GM12878 (cell line): Measurements from ENCODE around the gene PRCD. TPM values are rescaled to one million over a fixed set of nuclear protein-coding genes. Genes with fewer than 3 reads are reported as not detected.

Experiments
- ASH2L ChIP-seq: fragments of 300-600, 200-600 bp; sonication (generic); IDR thresholded peaks from 2 replicates; pipeline ENCODE4 v1.6.1; 2017; ENCODE audit warnings: low read depth, mild to moderate bottlenecking, borderline replicate concordance
- BACH1 ChIP-seq: fragments of 450-650 bp; IDR thresholded peaks from 2 replicates; pipeline ENCODE4 v1.6.1; 2017; ENCODE audit warnings: mild to moderate bottlenecking, borderline replicate concordance
- BRCA1 ChIP-seq: IDR thresholded peaks from 2 replicates; pipeline ENCODE4 v1.6.1; 2011; ENCODE audit warnings: low read depth, low read length, improper control_type of control experiment
- EZH2 ChIP-seq: IDR thresholded peaks from 2 replicates; pipeline ENCODE4 v1.6.1; 2012; ENCODE audit warnings: low read depth, mild to moderate bottlenecking, control low read depth, inconsistent platforms, low read length, borderline replicate concordance; ENCODE audit not compliant: control insufficient read depth
- GATAD2B ChIP-seq: fragments of 450-650 bp; conservative IDR thresholded peaks from 2 replicates; pipeline ENCODE4 v1.6.1; 2017; ENCODE audit warnings: low read depth, mild to moderate bottlenecking, moderate library complexity
- HDAC6 ChIP-seq: fragments of 200-600 bp; sonication (generic); IDR thresholded peaks from one replicate; pipeline ENCODE4 v1.8.0; 2017; ENCODE audit warnings: antibody characterized with exemption; ENCODE audit not compliant: unreplicated experiment
- IKZF2 ChIP-seq, 2 experiments: fragments of 450-650 bp; IDR thresholded peaks; 2 replicates each; pipeline ENCODE4 v1.6.1; 2017; ENCODE audit warnings: mild to moderate bottlenecking in 2 of 2, moderate library complexity in 2 of 2
- MEF2B ChIP-seq: fragments of 450-650 bp; IDR thresholded peaks from 2 replicates; pipeline ENCODE4 v1.6.1; 2018; ENCODE audit warnings: mild to moderate bottlenecking, moderate library complexity; ENCODE audit not compliant: partially characterized antibody, poor library complexity, severe bottlenecking
- NR2C1 ChIP-seq: fragments of 450-650 bp; IDR thresholded peaks from 2 replicates; pipeline ENCODE4 v1.6.1; 2017; ENCODE audit warnings: antibody characterized with exemption, mild to moderate bottlenecking, moderate library complexity
- POLR2AphosphoS2 ChIP-seq: IDR thresholded peaks from 2 replicates; pipeline ENCODE4 v1.6.1; 2011; ENCODE audit warnings: low read depth, mild to moderate bottlenecking, low read length, improper control_type of control experiment, moderate library complexity
- POU2F2 ChIP-seq: IDR thresholded peaks from 3 replicates; pipeline ENCODE4 v1.6.1; 2011; ENCODE audit warnings: low read depth, mild to moderate bottlenecking, low read length, borderline replicate concordance
- RBBP5 ChIP-seq: fragments of 200-600 bp; sonication (generic); conservative IDR thresholded peaks from 2 replicates; pipeline ENCODE4 v1.6.1; 2016
- RCOR1 ChIP-seq: conservative IDR thresholded peaks from 2 replicates; pipeline ENCODE4 v1.6.1; 2012; ENCODE audit warnings: low read depth, low read length, improper control_type of control experiment
- RELA ChIP-seq: fragments of 450-650 bp; IDR thresholded peaks from 2 replicates; pipeline ENCODE4 v1.8.0; 2014; ENCODE audit warnings: borderline replicate concordance; ENCODE audit not compliant: partially characterized antibody
- SMC3 ChIP-seq: IDR thresholded peaks from 2 replicates; pipeline ENCODE4 v1.6.1; 2011; ENCODE audit warnings: low read length, improper control_type of control experiment, borderline replicate concordance
- SREBF1 ChIP-seq: IDR thresholded peaks from 2 replicates; pipeline ENCODE4 v1.6.1; 2012; ENCODE audit warnings: mild to moderate bottlenecking, low read length
- SUZ12 ChIP-seq: fragments of 200-600 bp; sonication (generic); IDR thresholded peaks from one replicate; pipeline ENCODE4 v1.6.1; 2018; ENCODE audit warnings: antibody characterized with exemption, mild to moderate bottlenecking; ENCODE audit not compliant: unreplicated experiment
- YY1 ChIP-seq: IDR thresholded peaks from 2 replicates; pipeline ENCODE4 v1.6.1; 2011; ENCODE audit warnings: low read depth, mild to moderate bottlenecking, low read length
- ZNF207 ChIP-seq: fragments of 450-650 bp; IDR thresholded peaks from 2 replicates; pipeline ENCODE4 v1.6.1; 2014; ENCODE audit warnings: antibody characterized with exemption, mild to moderate bottlenecking, borderline replicate concordance
- ZNF274 ChIP-seq: IDR thresholded peaks from one replicate; pipeline ENCODE4 v1.8.0; 2011; ENCODE audit not compliant: insufficient read length, insufficient read depth
- ZNF622 ChIP-seq: fragments of 450-650 bp; IDR thresholded peaks from 2 replicates; pipeline ENCODE4 v1.6.1; 2017; ENCODE audit warnings: mild to moderate bottlenecking, inconsistent platforms
- polyA plus RNA-seq, 11 experiments: library from polyadenylated mRNA; depleted of rRNA in 4 of 11; unstranded in 6 of 11; stranded (reverse) in 5 of 11; fragments of >200 nt; fragmentation: Nextera tagmentation in 4 of 11; fragmentation: Illumina TruSeq in 1 of 11; extraction: Ambion mirVana in 4 of 11; extraction: Trizol in 1 of 11; gene quantifications; 1 replicate in 1 of 11; 2 replicates in 10 of 11; pipeline versions ENCODE4 v1.2.1 to v1.2.3, GENCODE V29; 2011 to 2016; ENCODE audit warnings: inconsistent platforms in 2 of 11, missing spikeins in 2 of 11, low read depth in 1 of 11
- total RNA-seq, 4 experiments: library from RNA; depleted of rRNA in 3 of 4; stranded (reverse); fragments of >200 nt in 3 of 4; fragmentation: Illumina TruSeq in 1 of 4; extraction: Trizol in 1 of 4; gene quantifications; 2 replicates each; pipeline versions ENCODE4 v1.2.1 to v1.2.3, GENCODE V29; 2013 to 2021
- TF ChIP-seq, protein P1 (sequence below): fragments of 450-650 bp; IDR thresholded peaks from 2 replicates; pipeline ENCODE4 v1.6.1; 2017; ENCODE audit warnings: mild to moderate bottlenecking, moderate library complexity
- TF ChIP-seq, protein P2 (sequence below): fragments of 150-350 bp; IDR thresholded peaks from 2 replicates; pipeline ENCODE4 v1.6.1; 2014; ENCODE audit warnings: mild to moderate bottlenecking, low read depth, low read length
- TF ChIP-seq, protein P3 (sequence below): fragments of 450-650 bp; formaldehyde crosslinking; IDR thresholded peaks from 2 replicates; pipeline ENCODE4 v1.5.0; 2022; ENCODE audit warnings: mild to moderate bottlenecking, missing genetic modification characterization

The PRCD gene
- total and polyA plus RNA-seq, 10 of the 15 experiments (the other 5 are each of a cell fraction or from before 2014, with no cell fraction given): 0.18 to 0.95 (median 0.34) TPM; not detected in 4

DNA sequence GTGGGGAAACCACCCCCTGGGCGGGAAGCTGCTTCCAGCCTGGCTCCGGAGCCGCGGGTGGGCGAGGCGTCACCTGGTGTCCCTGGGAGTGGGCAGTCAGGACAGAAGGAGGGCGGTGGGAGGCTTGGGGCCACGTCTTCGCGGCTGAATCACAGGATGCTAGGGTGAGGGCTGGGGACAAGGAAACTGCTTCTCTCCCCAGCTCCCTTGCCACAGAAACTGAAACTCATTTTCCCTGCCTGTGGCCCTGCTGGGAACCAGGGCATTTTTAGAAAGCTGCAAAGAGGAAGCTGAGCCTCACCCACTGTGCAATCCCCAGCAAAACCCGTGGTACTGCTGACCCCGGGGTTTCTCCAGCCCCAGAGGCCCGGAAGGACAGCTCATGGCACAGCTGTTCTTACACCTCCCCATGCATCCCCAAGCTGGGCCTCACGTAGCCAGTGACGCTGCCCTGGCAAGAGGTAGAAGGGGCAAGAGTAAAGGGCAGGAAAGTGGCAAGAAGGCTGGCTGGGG lies 46.8 kb upstream of the PRCD start (continued):
- TF ChIP-seq, protein P1, sequence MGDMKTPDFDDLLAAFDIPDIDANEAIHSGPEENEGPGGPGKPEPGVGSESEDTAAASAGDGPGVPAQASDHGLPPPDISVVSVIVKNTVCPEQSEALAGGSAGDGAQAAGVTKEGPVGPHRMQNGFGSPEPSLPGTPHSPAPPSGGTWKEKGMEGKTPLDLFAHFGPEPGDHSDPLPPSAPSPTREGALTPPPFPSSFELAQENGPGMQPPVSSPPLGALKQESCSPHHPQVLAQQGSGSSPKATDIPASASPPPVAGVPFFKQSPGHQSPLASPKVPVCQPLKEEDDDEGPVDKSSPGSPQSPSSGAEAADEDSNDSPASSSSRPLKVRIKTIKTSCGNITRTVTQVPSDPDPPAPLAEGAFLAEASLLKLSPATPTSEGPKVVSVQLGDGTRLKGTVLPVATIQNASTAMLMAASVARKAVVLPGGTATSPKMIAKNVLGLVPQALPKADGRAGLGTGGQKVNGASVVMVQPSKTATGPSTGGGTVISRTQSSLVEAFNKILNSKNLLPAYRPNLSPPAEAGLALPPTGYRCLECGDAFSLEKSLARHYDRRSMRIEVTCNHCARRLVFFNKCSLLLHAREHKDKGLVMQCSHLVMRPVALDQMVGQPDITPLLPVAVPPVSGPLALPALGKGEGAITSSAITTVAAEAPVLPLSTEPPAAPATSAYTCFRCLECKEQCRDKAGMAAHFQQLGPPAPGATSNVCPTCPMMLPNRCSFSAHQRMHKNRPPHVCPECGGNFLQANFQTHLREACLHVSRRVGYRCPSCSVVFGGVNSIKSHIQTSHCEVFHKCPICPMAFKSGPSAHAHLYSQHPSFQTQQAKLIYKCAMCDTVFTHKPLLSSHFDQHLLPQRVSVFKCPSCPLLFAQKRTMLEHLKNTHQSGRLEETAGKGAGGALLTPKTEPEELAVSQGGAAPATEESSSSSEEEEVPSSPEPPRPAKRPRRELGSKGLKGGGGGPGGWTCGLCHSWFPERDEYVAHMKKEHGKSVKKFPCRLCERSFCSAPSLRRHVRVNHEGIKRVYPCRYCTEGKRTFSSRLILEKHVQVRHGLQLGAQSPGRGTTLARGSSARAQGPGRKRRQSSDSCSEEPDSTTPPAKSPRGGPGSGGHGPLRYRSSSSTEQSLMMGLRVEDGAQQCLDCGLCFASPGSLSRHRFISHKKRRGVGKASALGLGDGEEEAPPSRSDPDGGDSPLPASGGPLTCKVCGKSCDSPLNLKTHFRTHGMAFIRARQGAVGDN: peak; percentile 98
- TF ChIP-seq, protein P2, sequence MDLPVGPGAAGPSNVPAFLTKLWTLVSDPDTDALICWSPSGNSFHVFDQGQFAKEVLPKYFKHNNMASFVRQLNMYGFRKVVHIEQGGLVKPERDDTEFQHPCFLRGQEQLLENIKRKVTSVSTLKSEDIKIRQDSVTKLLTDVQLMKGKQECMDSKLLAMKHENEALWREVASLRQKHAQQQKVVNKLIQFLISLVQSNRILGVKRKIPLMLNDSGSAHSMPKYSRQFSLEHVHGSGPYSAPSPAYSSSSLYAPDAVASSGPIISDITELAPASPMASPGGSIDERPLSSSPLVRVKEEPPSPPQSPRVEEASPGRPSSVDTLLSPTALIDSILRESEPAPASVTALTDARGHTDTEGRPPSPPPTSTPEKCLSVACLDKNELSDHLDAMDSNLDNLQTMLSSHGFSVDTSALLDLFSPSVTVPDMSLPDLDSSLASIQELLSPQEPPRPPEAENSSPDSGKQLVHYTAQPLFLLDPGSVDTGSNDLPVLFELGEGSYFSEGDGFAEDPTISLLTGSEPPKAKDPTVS: no peak
- peak; percentile 58; the same call in 1 of the 2 replicates for TF ChIP-seq BACH1
- no peak for TF ChIP-seq BRCA1
- no peak for TF ChIP-seq POU2F2
- TF ChIP-seq, protein P3, sequence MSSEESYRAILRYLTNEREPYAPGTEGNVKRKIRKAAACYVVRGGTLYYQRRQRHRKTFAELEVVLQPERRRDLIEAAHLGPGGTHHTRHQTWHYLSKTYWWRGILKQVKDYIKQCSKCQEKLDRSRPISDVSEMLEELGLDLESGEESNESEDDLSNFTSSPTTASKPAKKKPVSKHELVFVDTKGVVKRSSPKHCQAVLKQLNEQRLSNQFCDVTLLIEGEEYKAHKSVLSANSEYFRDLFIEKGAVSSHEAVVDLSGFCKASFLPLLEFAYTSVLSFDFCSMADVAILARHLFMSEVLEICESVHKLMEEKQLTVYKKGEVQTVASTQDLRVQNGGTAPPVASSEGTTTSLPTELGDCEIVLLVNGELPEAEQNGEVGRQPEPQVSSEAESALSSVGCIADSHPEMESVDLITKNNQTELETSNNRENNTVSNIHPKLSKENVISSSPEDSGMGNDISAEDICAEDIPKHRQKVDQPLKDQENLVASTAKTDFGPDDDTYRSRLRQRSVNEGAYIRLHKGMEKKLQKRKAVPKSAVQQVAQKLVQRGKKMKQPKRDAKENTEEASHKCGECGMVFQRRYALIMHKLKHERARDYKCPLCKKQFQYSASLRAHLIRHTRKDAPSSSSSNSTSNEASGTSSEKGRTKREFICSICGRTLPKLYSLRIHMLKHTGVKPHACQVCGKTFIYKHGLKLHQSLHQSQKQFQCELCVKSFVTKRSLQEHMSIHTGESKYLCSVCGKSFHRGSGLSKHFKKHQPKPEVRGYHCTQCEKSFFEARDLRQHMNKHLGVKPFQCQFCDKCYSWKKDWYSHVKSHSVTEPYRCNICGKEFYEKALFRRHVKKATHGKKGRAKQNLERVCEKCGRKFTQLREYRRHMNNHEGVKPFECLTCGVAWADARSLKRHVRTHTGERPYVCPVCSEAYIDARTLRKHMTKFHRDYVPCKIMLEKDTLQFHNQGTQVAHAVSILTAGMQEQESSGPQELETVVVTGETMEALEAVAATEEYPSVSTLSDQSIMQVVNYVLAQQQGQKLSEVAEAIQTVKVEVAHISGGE (CRISPR knock-in tag): no peak
- TF ChIP-seq RELA: no peak
- no peak for TF ChIP-seq SMC3
- TF ChIP-seq HDAC6: no peak
- TF ChIP-seq POLR2AphosphoS2: no peak
- no peak for TF ChIP-seq RCOR1
- TF ChIP-seq ASH2L: no peak
- no peak for TF ChIP-seq ZNF274
- no peak for TF ChIP-seq EZH2
- no peak for TF ChIP-seq ZNF622
- TF ChIP-seq GATAD2B: peak; percentile 80; the same call in 1 of the 2 replicates
- TF ChIP-seq RBBP5: no peak
- TF ChIP-seq ZNF207: no peak
- TF ChIP-seq YY1: 0 out of 2 replicates have a peak, but pooled peaks have one; percentile 21
- peak; percentile 84 to 89 for TF ChIP-seq IKZF2 (IDR thresholded peaks at IDR 0.05)
- TF ChIP-seq SREBF1: no peak
- peak; percentile 35 for TF ChIP-seq MEF2B
- no peak for TF ChIP-seq SUZ12
- no peak for TF ChIP-seq NR2C1
